GM23338 (cell line): ENCODE data around the gene METTL21C. TPM values are rescaled to one million over a fixed set of nuclear protein-coding genes. Genes with fewer than 3 reads are reported as not detected.

ENCODE experiments used
- ATAC-seq: fragments of 200-7000 bp; cut with Tn5 transposase; 3 replicates; pipeline ENCODE4 v1.9.1; 2020
- DNase-seq: peaks from one replicate; pipeline ENCODE4 v3.0.0-alpha.2; 2015; ENCODE audit warnings: low spot score
- H2AFZ ChIP-seq: fragments of 200-600 bp; sonication (generic); 2 replicates; pipeline ENCODE4 v1.8.0; 2016; ENCODE audit warnings: antibody characterized with exemption, mild to moderate bottlenecking, moderate library complexity
- H3F3A ChIP-seq: fragments of 200-600 bp; sonication (generic); replicated peaks from 2 replicates; pipeline ENCODE4 v1.8.0; 2017; ENCODE audit warnings: antibody characterized with exemption, mixed run types, low read depth
- H3K27ac ChIP-seq: fragments of 200-600 bp; sonication (generic); 2 replicates; pipeline ENCODE4 v1.6.1; 2016; ENCODE audit warnings: low read depth
- H3K27me3 ChIP-seq: fragments of 200-600 bp; sonication (generic); 2 replicates; pipeline ENCODE4 v1.8.0; 2016; ENCODE audit warnings: mild to moderate bottlenecking, mixed run types, moderate library complexity; ENCODE audit not compliant: insufficient read depth
- H3K36me3 ChIP-seq: fragments of 200-600 bp; sonication (generic); 2 replicates; pipeline ENCODE4 v1.8.0; 2016; ENCODE audit warnings: mild to moderate bottlenecking; ENCODE audit not compliant: insufficient read depth
- H3K4me1 ChIP-seq: fragments of 200-600 bp; sonication (generic); 2 replicates; pipeline ENCODE4 v1.8.0; 2016; ENCODE audit warnings: mild to moderate bottlenecking, moderate library complexity; ENCODE audit not compliant: insufficient read depth
- H3K4me2 ChIP-seq: fragments of 200-600 bp; sonication (generic); 2 replicates; pipeline ENCODE4 v1.7.1; 2017; ENCODE audit warnings: mixed run types
- H3K4me3 ChIP-seq: fragments of 200-600 bp; sonication (generic); 2 replicates; pipeline ENCODE4 v1.6.1; 2016; ENCODE audit warnings: mixed run types
- H3K79me2 ChIP-seq: fragments of 200-600 bp; sonication (generic); replicated peaks from 2 replicates; pipeline ENCODE4 v1.8.0; 2017; ENCODE audit warnings: mild to moderate bottlenecking; ENCODE audit not compliant: insufficient read depth
- H3K9me2 ChIP-seq: fragments of 200-600 bp; sonication (generic); 2 replicates; pipeline ENCODE4 v1.8.0; 2017; ENCODE audit not compliant: insufficient read depth
- H4K20me1 ChIP-seq: fragments of 200-600 bp; sonication (generic); replicated peaks from 2 replicates; pipeline ENCODE4 v1.8.0; 2017; ENCODE audit warnings: mild to moderate bottlenecking; ENCODE audit not compliant: insufficient read depth
- H3K27ac Mint-ChIP-seq: 2 replicates; pipeline ENCODE4 v1.8.0; 2020; ENCODE audit warnings: inconsistent platforms, mild to moderate bottlenecking, moderate library complexity, mixed read lengths
- H3K27me3 Mint-ChIP-seq: 3 replicates; pipeline ENCODE4 v1.8.0; 2022; ENCODE audit warnings: low read depth, mild to moderate bottlenecking, moderate library complexity, mixed read lengths, inconsistent platforms; ENCODE audit not compliant: insufficient read depth, poor library complexity
- H3K36me3 Mint-ChIP-seq: 3 replicates; pipeline ENCODE4 v1.8.0; 2021; ENCODE audit warnings: low read depth, mild to moderate bottlenecking, inconsistent platforms, moderate library complexity, mixed read lengths
- H3K4me1 Mint-ChIP-seq: 3 replicates; pipeline ENCODE4 v1.8.0; 2020; ENCODE audit warnings: mild to moderate bottlenecking, inconsistent platforms, mixed read lengths
- H3K4me3 Mint-ChIP-seq: 3 replicates; pipeline ENCODE4 v1.8.0; 2021; ENCODE audit warnings: moderate library complexity, mild to moderate bottlenecking, inconsistent platforms, mixed read lengths
- H3K9me3 Mint-ChIP-seq: 3 replicates; pipeline ENCODE4 v1.8.0; 2020; ENCODE audit warnings: moderate library complexity, mild to moderate bottlenecking, inconsistent platforms, mixed read lengths
- CREB1 ChIP-seq: fragments of 250-450 bp; sonication (Bioruptor Pico); IDR thresholded peaks from 2 replicates; pipeline ENCODE4 v1.5.0; 2020; ENCODE audit warnings: low read depth, mild to moderate bottlenecking, moderate library complexity
- CTCF ChIP-seq, 2 experiments: fragments of 200-600 bp in 1 of 2; sonication (generic) in 1 of 2; conservative IDR thresholded peaks; 2 replicates each; pipeline versions ENCODE4 v1.5.1 to v1.6.1; 2016 to 2017; ENCODE audit warnings: antibody characterized with exemption in 2 of 2, low read depth in 2 of 2, mild to moderate bottlenecking in 2 of 2, moderate library complexity in 1 of 2
- EZH2 ChIP-seq: fragments of 200-600 bp; sonication (generic); IDR thresholded peaks from one replicate; pipeline ENCODE4 v1.8.0; 2017; ENCODE audit warnings: antibody characterized with exemption, mild to moderate bottlenecking, low read depth; ENCODE audit not compliant: unreplicated experiment
- EZH2phosphoT487 ChIP-seq: fragments of 200-600 bp; sonication (generic); IDR thresholded peaks from one replicate; pipeline ENCODE4 v1.8.1; 2018; ENCODE audit warnings: antibody characterized with exemption; ENCODE audit not compliant: unreplicated experiment
- JUNB ChIP-seq: IDR thresholded peaks from one replicate; pipeline ENCODE4 v1.6.1; 2016; ENCODE audit warnings: antibody characterized with exemption; ENCODE audit not compliant: unreplicated experiment
- NANOG ChIP-seq: IDR thresholded peaks from 2 replicates; pipeline ENCODE4 v1.6.1; 2016; ENCODE audit warnings: antibody characterized with exemption, borderline replicate concordance
- POLR2AphosphoS5 ChIP-seq: IDR thresholded peaks from 2 replicates; pipeline ENCODE4 v1.6.1; 2016; ENCODE audit warnings: antibody characterized with exemption, low read depth
- REST ChIP-seq: IDR thresholded peaks from one replicate; pipeline ENCODE4 v1.6.1; 2018; ENCODE audit warnings: antibody characterized with exemption; ENCODE audit not compliant: unreplicated experiment
- STAT1 ChIP-seq: IDR thresholded peaks from one replicate; pipeline ENCODE4 v1.6.1; 2016; ENCODE audit warnings: antibody characterized with exemption; ENCODE audit not compliant: unreplicated experiment
- ZNF114 ChIP-seq: fragments of 250-450 bp; sonication (Bioruptor Pico); IDR thresholded peaks from 2 replicates; pipeline ENCODE4 v1.5.0; 2020; ENCODE audit warnings: mild to moderate bottlenecking, moderate library complexity
- ZNF331 ChIP-seq: fragments of 250-450 bp; sonication (Bioruptor Pico); IDR thresholded peaks from 2 replicates; pipeline ENCODE4 v1.5.0; 2020; ENCODE audit warnings: low read depth, mild to moderate bottlenecking, moderate library complexity
- ZNF462 ChIP-seq: fragments of 250-450 bp; sonication (Bioruptor Pico); IDR thresholded peaks from 2 replicates; pipeline ENCODE4 v1.5.0; 2020; ENCODE audit warnings: mild to moderate bottlenecking, moderate library complexity
- polyA plus RNA-seq: library from polyadenylated mRNA; unstranded; fragments of >200 nt; fragmentation: Nextera tagmentation; extraction: Ambion mirVana; gene quantifications from 2 replicates; pipeline ENCODE4 v1.2.1, GENCODE V29; 2016
- total RNA-seq: library from RNA; depleted of rRNA; stranded (reverse); fragments of >200 nt; shearing (Covaris generic); gene quantifications from 2 replicates; pipeline ENCODE4 v1.2.3, GENCODE V29; 2014
- TF ChIP-seq, protein P1 (sequence below): IDR thresholded peaks from 2 replicates; pipeline ENCODE4 v1.6.1; 2016; ENCODE audit warnings: antibody characterized with exemption

METTL21C gene
- total and polyA plus RNA-seq, 2 experiments from 2014 or later = not detected

DNA sequence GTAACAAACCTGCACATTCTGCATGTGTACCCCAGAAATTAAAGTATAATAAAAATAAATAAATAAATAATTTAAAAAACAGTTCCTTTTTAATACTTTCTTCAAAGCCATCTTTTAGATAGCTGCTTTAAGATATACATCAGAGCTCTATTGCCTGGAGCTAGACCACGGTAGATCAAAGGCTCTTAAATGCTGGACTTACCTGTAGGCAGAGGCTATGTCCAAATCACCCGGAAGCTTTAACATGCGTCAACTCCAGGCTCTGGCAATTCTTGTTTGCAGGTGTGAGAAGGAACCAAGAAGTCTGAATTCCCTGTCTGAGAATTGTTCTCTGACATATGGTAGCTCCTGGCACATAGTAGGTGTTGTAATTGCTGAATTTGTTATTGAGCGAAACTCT is 1.6 kb upstream of the METTL21C start:
- ATAC-seq = no peak
- H3K36me3 ChIP-seq = no peaks in the 10 kb centered on the region
- Mint-ChIP-seq H3K27me3 (no peaks in the 10 kb centered on the region), H3K4me1 (peaks cover 18% of the 10 kb centered on the region), H3K9me3 (peaks cover 4% of the 10 kb centered on the region; the same call in 1 of the 3 replicates), H3K27ac (no peak overlapping the region), H3K36me3 (no peaks in the 10 kb centered on the region), H3K4me3 (no peak overlapping the region)
- no peaks in the 10 kb centered on the region for H4K20me1 ChIP-seq
- H3K9me2 ChIP-seq = no peaks in the 10 kb centered on the region
- no peaks in the 10 kb centered on the region for H3K27me3 ChIP-seq
- H3F3A ChIP-seq = no peaks in the 10 kb centered on the region
- H3K4me3 ChIP-seq = no peak overlapping the region
- no peak overlapping the region for H3K4me2 ChIP-seq
- no peak overlapping the region for H3K27ac ChIP-seq
- H2AFZ ChIP-seq = no peak overlapping the region
- no peak for TF ChIP-seq STAT1
- no peak for TF ChIP-seq ZNF462 (CRISPR knock-in tag)
- TF ChIP-seq ZNF331 (CRISPR knock-in tag) = no peak
- TF ChIP-seq JUNB = no peak
- TF ChIP-seq NANOG = no peak
- no peak for TF ChIP-seq REST
- TF ChIP-seq EZH2 = no peak
- no peak for TF ChIP-seq ZNF114 (CRISPR knock-in tag)
- no peak for TF ChIP-seq POLR2AphosphoS5
- TF ChIP-seq, protein P1, sequence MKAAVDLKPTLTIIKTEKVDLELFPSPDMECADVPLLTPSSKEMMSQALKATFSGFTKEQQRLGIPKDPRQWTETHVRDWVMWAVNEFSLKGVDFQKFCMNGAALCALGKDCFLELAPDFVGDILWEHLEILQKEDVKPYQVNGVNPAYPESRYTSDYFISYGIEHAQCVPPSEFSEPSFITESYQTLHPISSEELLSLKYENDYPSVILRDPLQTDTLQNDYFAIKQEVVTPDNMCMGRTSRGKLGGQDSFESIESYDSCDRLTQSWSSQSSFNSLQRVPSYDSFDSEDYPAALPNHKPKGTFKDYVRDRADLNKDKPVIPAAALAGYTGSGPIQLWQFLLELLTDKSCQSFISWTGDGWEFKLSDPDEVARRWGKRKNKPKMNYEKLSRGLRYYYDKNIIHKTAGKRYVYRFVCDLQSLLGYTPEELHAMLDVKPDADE = no peak
- no peak for TF ChIP-seq CTCF (conservative IDR thresholded peaks at IDR 0.05; ENCODE audit: low read depth in 2 of 2)
- TF ChIP-seq CREB1 = no peak
- no peak for TF ChIP-seq EZH2phosphoT487
- H3K4me1 ChIP-seq = peaks cover 9% of the 10 kb centered on the region
- no peak for DNase-seq
- no peaks in the 10 kb centered on the region for H3K79me2 ChIP-seq
